Ramos (cell line): ENCODE data around the gene TNFRSF25.
"Not testable (repeated sequence)": the region's sequence is repeated elsewhere in the genome, so short reads cannot be mapped to it uniquely, and the experiment has no call there.

Source experiments
- in situ Hi-C: fragments of 300-500 bp; cut with MboI; formaldehyde crosslinking; loops from one replicate; pipeline ENCODE4 v1.14.3; 2022; ENCODE audit warnings: low sequenced_read_pairs; ENCODE audit not compliant: unreplicated experiment

Gene TNFRSF25

GRCh38 chr1:6440198-6441126 lies 25.5 kb downstream of the TNFRSF25 start:
- in situ Hi-C loops: no loop called here

DNA sequence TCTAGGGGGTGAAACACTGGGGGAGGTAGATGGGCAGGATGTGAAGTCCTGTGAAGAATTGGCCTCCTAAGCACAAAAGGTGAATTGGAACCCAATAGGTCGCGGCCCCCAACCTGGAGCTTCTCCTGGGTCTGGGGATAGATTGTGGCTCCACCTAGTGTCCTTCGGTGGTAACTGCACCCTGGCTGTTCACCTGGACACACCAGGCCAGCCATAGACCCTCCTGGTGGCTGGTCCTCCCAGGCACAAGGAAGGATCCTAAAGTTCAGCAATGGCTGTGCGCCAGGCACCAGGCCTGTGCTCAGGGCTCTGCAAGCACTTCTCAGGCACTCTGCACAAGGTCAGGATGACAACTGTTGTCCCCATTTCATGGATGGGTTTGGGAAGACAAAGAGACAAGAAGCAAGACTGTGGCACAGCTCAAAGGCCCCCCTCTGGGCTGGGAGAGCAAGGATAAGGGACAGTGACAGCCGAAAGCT lies 27.9 kb downstream of the TNFRSF25 start:
- in situ Hi-C loops: no loop called here

- in situ Hi-C loops: not testable (repeated sequence)
Measured at GRCh38 chr1:6437012-6437700, 28.8 kb downstream of the TNFRSF25 start.

- in situ Hi-C loops: not testable (repeated sequence)
Measured at GRCh38 chr1:6436277-6436676, 29.7 kb downstream of the TNFRSF25 start.

- in situ Hi-C loops: no loop called here
Measured at GRCh38 chr1:6435547-6435946, 30.4 kb downstream of the TNFRSF25 start.

- in situ Hi-C loops: no loop called here
Measured at GRCh38 chr1:6435129-6435528, 30.8 kb downstream of the TNFRSF25 start.

DNA sequence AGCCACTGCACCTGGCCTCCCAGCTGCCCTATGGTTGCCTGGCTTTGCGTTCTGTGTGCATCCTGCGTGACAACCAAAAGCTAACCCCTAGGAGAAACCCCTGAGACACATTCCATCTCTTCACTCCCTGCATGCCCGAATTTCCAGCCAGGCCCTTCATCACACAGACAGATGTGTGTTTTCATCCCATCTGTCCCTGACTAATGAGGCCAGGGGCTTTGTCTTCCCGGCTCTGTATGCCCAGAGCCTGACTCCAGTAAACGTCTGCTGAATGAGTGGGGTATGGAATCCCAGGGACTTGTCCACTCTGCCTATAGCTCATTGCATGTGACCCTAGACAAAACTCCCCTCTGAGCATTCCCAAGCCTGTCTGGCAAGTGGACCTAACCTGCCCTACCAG lies 31.8 kb downstream of the TNFRSF25 start:
- in situ Hi-C loops: no loop called here

- in situ Hi-C loops: not testable (repeated sequence)
Measured at GRCh38 chr1:6431645-6432579, 34.1 kb downstream of the TNFRSF25 start.

DNA sequence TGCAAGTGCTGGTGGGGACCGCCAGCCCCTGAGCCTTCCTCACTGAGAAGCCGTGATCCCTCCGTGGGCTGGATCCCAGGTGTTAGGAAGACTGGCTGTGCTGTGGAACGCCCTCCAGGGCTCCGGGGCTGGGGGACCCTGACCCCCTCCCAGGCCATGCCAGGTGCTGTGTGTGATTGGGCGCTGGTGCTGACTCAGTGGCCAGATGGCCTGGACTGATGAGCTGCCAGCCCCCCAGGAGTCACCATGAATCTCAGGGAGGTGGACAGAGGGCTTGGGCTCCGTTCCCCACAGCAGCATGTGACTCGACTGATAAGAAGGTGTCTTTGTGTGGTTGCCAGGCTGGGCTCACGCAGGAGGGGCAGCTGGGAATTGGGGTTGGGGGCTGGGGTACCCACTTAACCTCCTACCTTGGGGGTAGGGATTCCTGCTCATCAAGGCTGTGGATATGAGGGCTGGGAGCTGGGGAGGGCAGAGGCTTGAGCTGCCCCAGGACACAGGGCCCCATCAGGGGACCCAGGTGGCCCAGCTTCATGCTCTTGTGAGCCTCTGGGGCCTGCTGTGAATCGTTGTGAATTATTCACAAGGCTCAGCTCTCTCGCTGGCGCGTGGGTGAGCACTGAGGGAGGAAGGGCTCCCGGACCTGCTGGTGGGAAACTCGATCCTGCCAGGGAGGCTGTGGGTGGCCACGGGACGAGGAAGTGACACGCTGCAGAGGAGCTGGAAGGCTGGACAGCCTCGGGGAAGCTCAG lies 36.1 kb downstream of the TNFRSF25 start:
- in situ Hi-C loops: not testable (repeated sequence)

- in situ Hi-C loops: not testable (repeated sequence)
Measured at GRCh38 chr1:6428453-6428852, 37.5 kb downstream of the TNFRSF25 start.

- in situ Hi-C loops: no loop called here
Measured at GRCh38 chr1:6427441-6428390, 38.3 kb downstream of the TNFRSF25 start.

DNA sequence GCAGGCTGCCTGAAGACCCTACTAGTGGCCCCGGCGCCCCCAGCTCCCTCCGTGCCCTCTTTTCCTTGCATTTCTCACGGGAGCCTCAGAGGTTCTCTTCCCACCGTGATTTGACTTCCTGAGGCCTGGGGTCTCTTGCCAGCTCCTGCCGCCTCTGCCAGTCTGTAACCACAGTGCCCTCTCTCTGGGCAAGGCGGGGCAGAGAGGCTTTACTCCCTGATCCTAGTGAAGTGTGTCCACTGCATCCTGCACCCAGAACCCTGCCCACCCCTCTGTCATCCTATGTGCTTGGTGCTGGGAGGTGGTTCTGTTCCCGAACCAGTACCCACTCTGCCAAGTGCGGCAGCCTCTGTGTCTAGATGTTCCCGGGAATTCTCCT lies 39.0 kb downstream of the TNFRSF25 start:
- in situ Hi-C loops: no loop called here

GRCh38 chr1:6426277-6426971 lies 39.5 kb downstream of the TNFRSF25 start:
- in situ Hi-C loops: no loop called here

- in situ Hi-C loops: no loop called here
Measured at GRCh38 chr1:6425658-6426057, 40.3 kb downstream of the TNFRSF25 start.

DNA sequence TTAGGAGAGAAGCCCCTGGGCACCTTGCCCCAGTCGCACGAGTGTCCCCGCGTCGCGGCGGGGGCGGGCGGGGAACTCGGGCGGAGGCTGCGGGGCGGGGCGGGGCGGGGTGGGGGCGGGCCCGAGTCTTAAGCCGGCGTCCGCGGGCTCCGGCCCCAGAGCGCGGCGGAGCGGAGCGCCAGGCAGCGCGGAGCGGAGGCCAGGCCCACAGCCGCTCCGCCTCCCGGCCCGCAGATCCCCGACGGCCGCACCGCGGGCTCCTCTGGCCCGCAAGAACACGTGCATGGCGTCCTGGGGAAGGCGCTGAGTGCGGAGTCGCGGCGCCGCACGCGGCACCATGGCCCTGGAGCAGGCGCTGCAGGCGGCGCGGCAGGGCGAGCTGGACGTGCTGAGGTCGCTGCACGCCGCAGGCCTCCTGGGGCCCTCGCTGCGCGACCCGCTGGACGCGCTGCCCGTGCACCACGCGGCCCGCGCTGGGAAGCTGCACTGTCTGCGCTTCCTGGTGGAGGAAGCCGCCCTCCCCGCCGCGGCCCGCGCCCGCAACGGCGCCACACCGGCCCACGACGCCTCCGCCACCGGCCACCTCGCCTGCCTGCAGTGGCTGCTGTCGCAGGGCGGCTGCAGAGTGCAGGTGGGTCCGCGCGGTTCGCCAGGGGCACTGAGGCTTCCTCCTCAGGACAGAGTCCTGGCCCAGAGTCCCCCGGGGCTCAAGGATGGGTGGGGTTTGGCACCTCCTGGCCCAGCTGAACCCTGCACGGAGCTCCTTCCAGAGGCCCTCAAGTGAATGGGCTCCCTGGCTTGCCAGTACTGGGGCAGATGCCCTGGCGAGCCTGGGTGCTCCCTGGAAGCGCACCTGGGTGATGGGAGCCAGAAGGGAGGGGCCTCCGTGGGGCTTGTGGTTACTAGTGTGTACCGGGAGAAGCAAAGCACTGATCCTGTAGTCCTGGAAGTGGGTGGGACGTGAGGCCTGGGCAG lies 41.1 kb downstream of the TNFRSF25 start, which contains the start of gene ESPN:
Gene ESPN (plus strand): TSS at position 158 of the 975 bp plus-strand sequence. CDS start 180 bp downstream, at position 338.
- in situ Hi-C loops: no loop called here

GRCh38 chr1:6424000-6424565 lies 41.9 kb downstream of the TNFRSF25 start:
- in situ Hi-C loops: no loop called here
